Measurements from ENCODE around the gene MYO3A.

MYO3A gene

DNA sequence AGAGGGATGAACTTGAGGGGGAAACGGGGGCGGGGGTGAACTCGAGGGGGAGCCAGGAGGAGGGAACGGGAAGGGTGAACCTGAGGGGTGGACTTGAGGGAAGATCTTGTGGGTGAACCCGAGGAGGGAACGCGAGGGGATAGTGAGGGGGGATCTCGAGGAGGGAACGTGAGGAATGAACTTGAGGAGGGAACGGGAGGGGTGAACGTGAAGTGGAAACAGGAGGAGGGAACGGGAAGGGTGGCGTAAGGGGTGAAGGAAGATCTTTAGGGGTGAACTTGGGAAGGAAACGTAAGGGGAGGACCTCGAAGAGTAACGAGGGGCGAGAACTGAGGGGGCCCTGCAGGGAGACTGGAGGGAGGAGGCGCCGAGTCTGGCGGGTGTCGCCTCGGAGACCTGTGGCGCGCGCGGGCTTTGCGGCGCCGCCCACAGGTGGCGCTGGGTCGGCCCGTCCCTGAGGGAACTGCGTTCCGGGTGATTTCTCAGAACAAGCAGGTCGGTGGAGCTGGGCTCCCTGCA lies 651 bp downstream of the MYO3A start:
- TF ChIP-seq POLR2A (IDR thresholded peaks at IDR 0.05; ENCODE audit: extremely low read depth, insufficient read length) (no peak), MYC (IDR thresholded peaks at IDR 0.05; ENCODE audit: low read depth, low read length) (no peak), CTCF (IDR thresholded peaks at IDR 0.05; ENCODE audit: low read depth, low read length) (no peak)
- TF ChIP-seq, protein P1, sequence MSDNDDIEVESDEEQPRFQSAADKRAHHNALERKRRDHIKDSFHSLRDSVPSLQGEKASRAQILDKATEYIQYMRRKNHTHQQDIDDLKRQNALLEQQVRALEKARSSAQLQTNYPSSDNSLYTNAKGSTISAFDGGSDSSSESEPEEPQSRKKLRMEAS (IDR thresholded peaks at IDR 0.05; ENCODE audit: low read depth, low read length): no peak
- no peak for DNase-seq (ENCODE audit: low read depth)
- no peak overlapping the region for H3K4me3 ChIP-seq (ENCODE audit: low read depth, low read length)

DNA sequence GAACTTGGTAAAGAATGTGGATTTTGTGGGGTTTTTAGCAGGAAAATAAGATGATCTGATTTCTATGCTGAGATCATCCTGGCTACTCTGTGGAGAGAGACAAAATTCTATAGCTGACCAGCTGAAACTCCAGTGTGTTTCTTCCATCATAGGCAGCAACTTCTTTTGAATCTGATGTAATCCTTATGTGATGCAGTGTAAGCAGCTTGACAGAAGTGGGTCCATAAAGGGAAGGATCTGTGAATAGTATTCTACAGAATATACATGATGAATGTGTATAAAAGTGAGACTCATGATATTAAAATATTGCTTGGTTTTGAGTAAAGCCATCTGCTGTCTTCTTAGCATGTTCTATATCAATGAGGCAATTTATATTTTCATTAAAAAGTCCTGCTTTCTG lies 4.4 kb downstream of the MYO3A start:
- DNase-seq (ENCODE audit: low read depth): no peak
- TF ChIP-seq, protein P1 (IDR thresholded peaks at IDR 0.05; ENCODE audit: low read depth, low read length): no peak
- TF ChIP-seq CTCF (IDR thresholded peaks at IDR 0.05; ENCODE audit: low read depth, low read length): no peak
- TF ChIP-seq POLR2A (IDR thresholded peaks at IDR 0.05; ENCODE audit: extremely low read depth, insufficient read length): no peak
- no peak for TF ChIP-seq MYC (IDR thresholded peaks at IDR 0.05; ENCODE audit: low read depth, low read length)
- H3K4me3 ChIP-seq (ENCODE audit: low read depth, low read length): no peak overlapping the region

- DNase-seq (ENCODE audit: low read depth): no peak
- TF ChIP-seq POLR2A (IDR thresholded peaks at IDR 0.05; ENCODE audit: extremely low read depth, insufficient read length): no peak
- no peak for TF ChIP-seq MYC (IDR thresholded peaks at IDR 0.05; ENCODE audit: low read depth, low read length)
- TF ChIP-seq, protein P1 (IDR thresholded peaks at IDR 0.05; ENCODE audit: low read depth, low read length): no peak
- no peak for TF ChIP-seq CTCF (IDR thresholded peaks at IDR 0.05; ENCODE audit: low read depth, low read length)
- H3K4me3 ChIP-seq (ENCODE audit: low read depth, low read length): no peak overlapping the region
These were observed 10.7 kb downstream of the MYO3A start for GRCh38 chr10:25944771-25945170.

DNA sequence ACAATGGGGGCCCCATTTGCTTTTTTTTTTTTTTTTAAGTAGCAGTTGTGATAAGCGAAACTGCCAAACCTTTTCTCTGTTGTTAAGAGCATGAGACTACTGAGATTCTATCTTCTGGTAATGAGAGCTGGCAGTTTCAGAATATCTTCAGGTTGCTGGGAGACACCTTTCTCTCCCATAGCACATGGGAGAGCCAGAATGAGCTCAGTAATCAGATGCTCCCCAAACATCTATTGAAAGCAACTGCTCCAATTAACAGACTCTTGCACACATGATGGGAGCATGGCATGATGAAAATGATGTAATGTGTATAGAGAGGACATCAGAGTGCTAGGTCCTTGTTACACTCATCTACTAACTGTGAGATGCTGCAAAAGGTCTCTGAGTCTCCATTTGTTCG lies 18.8 kb downstream of the MYO3A start:
- no peak overlapping the region for H3K4me3 ChIP-seq (ENCODE audit: low read depth, low read length)
- no peak for DNase-seq (ENCODE audit: low read depth)
- TF ChIP-seq CTCF (IDR thresholded peaks at IDR 0.05; ENCODE audit: low read depth, low read length): no peak
- TF ChIP-seq, protein P1 (IDR thresholded peaks at IDR 0.05; ENCODE audit: low read depth, low read length): no peak
- TF ChIP-seq POLR2A (IDR thresholded peaks at IDR 0.05; ENCODE audit: extremely low read depth, insufficient read length): no peak
- TF ChIP-seq MYC (IDR thresholded peaks at IDR 0.05; ENCODE audit: low read depth, low read length): no peak

- no peak for DNase-seq (ENCODE audit: low read depth)
- H3K4me3 ChIP-seq (ENCODE audit: low read depth, low read length): no peak overlapping the region
- TF ChIP-seq, protein P1 (IDR thresholded peaks at IDR 0.05; ENCODE audit: low read depth, low read length): no peak
- no peak for TF ChIP-seq MYC (IDR thresholded peaks at IDR 0.05; ENCODE audit: low read depth, low read length)
- no peak for TF ChIP-seq CTCF (IDR thresholded peaks at IDR 0.05; ENCODE audit: low read depth, low read length)
These were observed 20.8 kb downstream of the MYO3A start for GRCh38 chr10:25954851-25955250.
